Sigmoid colon (tissue), 4 donors: ENCODE data around the gene SUPT20H.

Source experiments
- CTCF ChIP-seq, 4 experiments: fragments of 450-650 bp in 3 of 4; fragments of 200-600 bp in 1 of 4; IDR thresholded peaks; one replicate each; pipeline ENCODE4 v1.5.1; 2016 to 2019; ENCODE audit warnings: antibody characterized with exemption in 4 of 4, mild to moderate bottlenecking in 3 of 4, moderate library complexity in 2 of 4
- EP300 ChIP-seq, 4 donors: sonication (generic); formaldehyde crosslinking; IDR thresholded peaks; one replicate each; pipeline ENCODE4 v1.6.1; 2017; ENCODE audit warnings: antibody characterized with exemption in 4 of 4
- POLR2A ChIP-seq, 2 donors: fragments of 450-650 bp; IDR thresholded peaks; one replicate each; pipeline ENCODE4 v1.6.1; 2016; ENCODE audit warnings: antibody characterized with exemption in 2 of 2, mild to moderate bottlenecking in 2 of 2, moderate library complexity in 2 of 2
- POLR2AphosphoS5 ChIP-seq, 4 donors: sonication (generic); formaldehyde crosslinking; IDR thresholded peaks; one replicate each; pipeline ENCODE4 v1.6.1; 2017; ENCODE audit warnings: antibody characterized with exemption in 4 of 4

- TF ChIP-seq POLR2AphosphoS5 (IDR thresholded peaks at IDR 0.05) (no peak), EP300 (IDR thresholded peaks at IDR 0.05) (no peak), CTCF (IDR thresholded peaks at IDR 0.05) (no peak), POLR2A (IDR thresholded peaks at IDR 0.05) (no peak)
These were observed 15.7 kb upstream of the SUPT20H start for GRCh38 chr13:37075164-37075563.
